Lower lobe of right lung (tissue), 2 donors: ENCODE results near the gene PNMA8A. TPM values are rescaled to one million over a fixed set of nuclear protein-coding genes. Genes with fewer than 3 reads are reported as not detected.

Source experiments
- ATAC-seq, 2 donors: fragments of 200-7000 bp; cut with Tn5 transposase; one replicate each; pipeline ENCODE4 v1.9.1; 2020 to 2022; ENCODE audit warnings: mild to moderate bottlenecking in 2 of 2, moderate library complexity in 2 of 2
- DNase-seq: peaks from one replicate; pipeline ENCODE4 v3.0.0-alpha.2; 2020
- H3K27ac ChIP-seq: fragments of 200-600 bp; one replicate; pipeline ENCODE4 v1.8.0; 2022
- H3K27me3 ChIP-seq: fragments of 200-600 bp; one replicate; pipeline ENCODE4 v1.8.0; 2022; ENCODE audit warnings: low read depth
- H3K36me3 ChIP-seq: fragments of 200-600 bp; one replicate; pipeline ENCODE4 v1.8.0; 2022; ENCODE audit warnings: mild to moderate bottlenecking
- H3K4me1 ChIP-seq: fragments of 200-600 bp; one replicate; pipeline ENCODE4 v1.8.0; 2022
- H3K4me3 ChIP-seq: fragments of 200-600 bp; one replicate; pipeline ENCODE4 v1.8.0; 2022; ENCODE audit warnings: mild to moderate bottlenecking
- H3K9me3 ChIP-seq: fragments of 200-600 bp; one replicate; pipeline ENCODE4 v1.8.0; 2022
- CTCF ChIP-seq: fragments of 200-600 bp; IDR thresholded peaks from one replicate; pipeline ENCODE4 v1.8.0; 2022; ENCODE audit warnings: antibody characterized with exemption, mild to moderate bottlenecking
- intact Hi-C: fragments of 100-400 bp; cut with DNase I; formaldehyde crosslinking; loops from one replicate; pipeline ENCODE4 v1.11.0; 2022
- total RNA-seq: library from RNA; stranded (reverse); fragmentation: NEBNext Ultra II Directional; extraction: Animal tissue kit (Norgen Biotek cat#: 25700); gene quantifications from one replicate; pipeline ENCODE4 v1.2.1, GENCODE V29; 2021
- donor health status: DM: no; HTN: yes; CAD: no; lungs with severe emphysema.

PNMA8A gene
- total RNA-seq, 1 donor from 2014 or later: 1.5 TPM

- DNase-seq (no peak), ATAC-seq (no peak)
- Histone ChIP-seq H3K9me3 (no peaks in the 10 kb centered on the region), H3K27me3 (peaks cover 78% of the 10 kb centered on the region), H3K4me3 (no peak overlapping the region), H3K4me1 (peaks cover 27% of the 10 kb centered on the region), H3K36me3 (no peaks in the 10 kb centered on the region), H3K27ac (no peak overlapping the region)
- intact Hi-C loops: no loop called here
- TF ChIP-seq CTCF: no peak
These were observed 20.8 kb upstream of the PNMA8A start for GRCh38 chr19:46491975-46492682.

GRCh38 chr19:46490774-46491173 is 19.4 kb upstream of the PNMA8A start:
- DNase-seq: no peak
- Histone ChIP-seq H3K27ac (no peak overlapping the region), H3K9me3 (no peaks in the 10 kb centered on the region), H3K4me1 (peaks cover 28% of the 10 kb centered on the region), H3K27me3 (peaks cover 82% of the 10 kb centered on the region), H3K4me3 (no peak overlapping the region), H3K36me3 (no peaks in the 10 kb centered on the region)
- no peak for ATAC-seq
- intact Hi-C loops: no loop called here
- no peak for TF ChIP-seq CTCF

- peaks cover 23% of the 10 kb centered on the region for H3K4me1 ChIP-seq
- H3K36me3 ChIP-seq: no peaks in the 10 kb centered on the region
- no peaks in the 10 kb centered on the region for H3K9me3 ChIP-seq
- peak; percentile 65 for DNase-seq
- H3K27ac ChIP-seq: peak overlapping the region; percentile 59
- peaks cover 72% of the 10 kb centered on the region for H3K27me3 ChIP-seq
- peak; percentile 64 to 73 for ATAC-seq
- intact Hi-C loops: loop anchor here (10.0 kb wide), 1 partner anchor 85 kb away; no protein-coding TSS in a partner anchor
- peak; percentile 31 for TF ChIP-seq CTCF
- H3K4me3 ChIP-seq: peak overlapping the region; percentile 34
These were observed 18.3 kb upstream of the PNMA8A start for GRCh38 chr19:46489445-46490272.

GRCh38 chr19:46488551-46488950 is 17.2 kb upstream of the PNMA8A start:
- Histone ChIP-seq H3K4me1 (peaks cover 23% of the 10 kb centered on the region), H3K9me3 (no peaks in the 10 kb centered on the region), H3K36me3 (no peaks in the 10 kb centered on the region), H3K27me3 (peaks cover 61% of the 10 kb centered on the region), H3K4me3 (no peak overlapping the region), H3K27ac (no peak overlapping the region)
- intact Hi-C loops: loop anchor here (10.0 kb wide), 1 partner anchor 84 kb away; no protein-coding TSS in a partner anchor
- ATAC-seq (no peak), DNase-seq (no peak)
- TF ChIP-seq CTCF: no peak

- peak; percentile 78 for DNase-seq
- Histone ChIP-seq H3K9me3 (no peaks in the 10 kb centered on the region), H3K4me3 (peak overlapping the region; percentile 41), H3K36me3 (no peaks in the 10 kb centered on the region), H3K4me1 (peaks cover 23% of the 10 kb centered on the region), H3K27ac (no peak overlapping the region), H3K27me3 (peaks cover 55% of the 10 kb centered on the region)
- peak; percentile 92 for TF ChIP-seq CTCF
- ATAC-seq: peak; percentile 74 to 81
- intact Hi-C loops: loop anchor here (10.0 kb wide), 1 partner anchor 83 kb away; no protein-coding TSS in a partner anchor
These were observed 16.6 kb upstream of the PNMA8A start for GRCh38 chr19:46487802-46488445.
